ENCODE measurements around the gene A3GALT2.
A peak's percentile ranks its signal among the peaks of the same experiment; 100 is the strongest.

Gene A3GALT2

DNA sequence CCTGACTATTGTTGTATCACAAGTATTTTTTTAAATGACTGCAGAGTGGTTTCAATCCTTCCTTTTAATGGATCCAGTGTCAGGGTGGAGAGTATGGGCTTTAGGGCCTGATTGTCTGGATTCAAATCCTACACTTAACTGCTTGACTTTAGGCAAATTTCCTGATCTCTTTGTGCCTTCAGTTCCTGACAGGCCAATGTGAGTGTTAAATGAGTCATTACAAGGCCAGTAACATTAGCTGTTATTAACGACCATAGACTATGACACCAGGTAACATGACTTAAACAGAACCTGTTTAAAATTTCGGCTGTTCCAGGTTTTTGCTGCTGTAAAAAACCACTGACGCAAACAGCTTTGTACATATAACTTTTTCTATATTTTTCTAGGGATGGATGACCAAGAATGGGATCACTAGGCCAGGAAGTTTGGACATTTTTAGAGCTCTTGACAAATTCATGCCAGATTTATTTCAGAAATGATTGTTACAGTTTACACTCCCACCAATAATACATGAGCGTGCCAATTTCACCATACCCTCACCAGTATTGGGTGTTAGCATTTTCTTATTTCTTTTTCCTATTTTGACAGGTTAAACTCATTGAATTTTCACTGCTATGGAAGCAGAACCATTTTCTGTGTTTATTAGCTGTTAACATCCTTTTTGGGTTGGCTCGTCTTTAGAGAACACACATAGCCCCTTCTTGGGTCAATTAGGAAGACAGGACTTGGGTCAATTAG, 53.3 kb downstream of the A3GALT2 start:
- H3K4me1 ChIP-seq (ENCODE audit: insufficient read depth, low read length): 0 out of 2 replicates have a peak, but pooled peaks cover 3% of the 10 kb centered on the region
- no peaks in the 10 kb centered on the region for H3K9me3 ChIP-seq (ENCODE audit: control insufficient read depth, insufficient read depth, low read length)
- no peaks in the 10 kb centered on the region; the same call in none of the 2 replicates for H3K36me3 ChIP-seq (ENCODE audit: insufficient read depth, low read length)
- H3K9ac ChIP-seq (ENCODE audit: low read depth, low read length): no peak overlapping the region

DNA sequence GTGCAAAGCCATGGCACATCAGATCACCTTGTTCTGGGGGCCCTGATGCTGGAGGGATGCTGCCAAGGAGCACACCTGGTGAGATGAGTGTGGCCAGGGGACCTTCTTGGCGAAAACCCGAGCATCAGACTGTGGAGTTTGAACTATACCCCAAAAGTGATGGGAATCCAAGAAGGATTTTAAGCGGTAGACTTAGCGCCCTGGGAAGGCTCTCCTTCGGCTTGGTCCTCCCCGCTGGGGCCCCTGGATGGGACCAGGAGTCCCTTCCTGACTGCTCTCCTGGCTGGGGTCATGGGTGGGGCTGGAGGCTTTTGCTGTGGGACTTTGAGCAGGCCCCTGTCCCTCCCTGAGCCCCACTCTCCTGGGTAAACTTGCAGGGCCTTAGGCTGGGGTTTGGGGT, 54.1 kb downstream of the A3GALT2 start:
- Histone ChIP-seq H3K9me3 (ENCODE audit: control insufficient read depth, insufficient read depth, low read length) (no peaks in the 10 kb centered on the region), H3K36me3 (ENCODE audit: insufficient read depth, low read length) (no peaks in the 10 kb centered on the region; the same call in none of the 2 replicates), H3K9ac (ENCODE audit: low read depth, low read length) (no peak overlapping the region), H3K4me1 (ENCODE audit: insufficient read depth, low read length) (0 out of 2 replicates have a peak, but pooled peaks cover 3% of the 10 kb centered on the region)

DNA sequence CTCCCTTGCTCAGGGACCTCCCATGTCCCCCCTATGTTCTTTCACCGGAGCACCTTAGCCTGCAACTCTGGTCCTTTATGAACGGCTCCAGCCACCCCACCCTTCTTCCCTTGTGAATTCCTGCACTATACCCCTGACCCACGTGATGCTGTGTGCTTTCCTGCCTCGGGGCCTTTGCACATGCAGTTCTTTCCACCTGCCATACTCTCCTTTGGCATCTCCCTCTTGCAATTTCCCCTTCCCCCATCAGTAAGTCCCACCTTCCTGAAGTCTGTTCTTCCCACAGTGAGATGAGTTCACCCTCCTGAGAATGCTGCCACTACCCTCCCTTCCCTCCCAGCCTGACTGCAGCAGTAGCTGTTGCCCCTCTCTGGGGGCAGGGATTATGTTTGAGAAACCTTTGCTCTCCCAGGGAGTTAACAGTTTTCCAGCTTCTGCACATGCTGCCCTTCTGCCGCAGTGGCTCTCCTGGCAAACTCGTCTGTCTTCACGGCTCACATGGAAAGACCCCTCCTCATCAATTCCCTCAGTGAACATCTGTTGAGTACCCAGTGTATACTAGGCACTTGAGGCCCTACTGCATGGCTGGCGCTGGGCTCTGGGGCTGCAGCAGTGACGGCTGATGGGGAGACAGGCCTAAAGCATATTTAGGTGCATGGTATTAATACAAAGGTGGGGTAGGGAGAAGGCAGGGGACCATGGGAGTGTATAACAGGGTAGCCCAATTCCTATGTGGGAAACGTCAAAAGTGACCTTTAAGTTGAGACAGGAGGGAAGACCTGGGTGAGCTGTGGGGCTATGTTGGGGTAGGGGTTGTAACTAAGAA, 54.9 kb downstream of the A3GALT2 start:
- Histone ChIP-seq H3K9ac (ENCODE audit: low read depth, low read length) (no peak overlapping the region), H3K36me3 (ENCODE audit: insufficient read depth, low read length) (no peaks in the 10 kb centered on the region; the same call in none of the 2 replicates), H3K9me3 (ENCODE audit: control insufficient read depth, insufficient read depth, low read length) (no peaks in the 10 kb centered on the region), H3K4me1 (ENCODE audit: insufficient read depth, low read length) (0 out of 2 replicates have a peak, but pooled peaks cover 3% of the 10 kb centered on the region)

DNA sequence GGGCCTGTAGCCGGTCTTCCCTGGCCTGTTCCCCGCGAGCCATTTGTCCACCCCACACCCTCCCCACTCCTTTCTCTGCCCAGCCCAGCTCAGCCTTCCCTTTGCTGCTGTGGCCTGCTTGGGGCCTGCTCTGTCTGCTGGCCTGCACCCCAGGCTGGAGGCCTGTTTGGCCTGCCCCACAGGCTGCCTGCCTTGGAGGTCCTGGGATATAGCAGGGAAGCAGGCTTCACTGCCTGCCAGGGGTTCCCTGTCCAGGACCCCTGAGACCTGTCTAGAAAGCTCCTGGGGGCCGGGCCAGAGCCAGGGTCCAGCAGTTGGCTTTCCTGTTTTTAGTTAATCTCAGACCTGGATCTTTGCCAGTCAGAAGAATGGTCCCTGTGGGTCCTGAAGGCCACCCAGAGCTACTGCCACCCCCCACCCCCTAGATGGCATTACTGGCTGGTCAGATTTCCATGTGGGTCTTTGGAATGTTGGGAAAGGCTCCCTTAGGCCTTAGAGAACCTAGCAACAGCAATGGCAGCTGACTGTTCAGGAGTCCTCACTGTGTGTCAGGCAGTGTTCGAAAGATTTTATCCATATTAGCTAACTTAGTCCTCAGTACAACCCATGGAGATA, 56.9 kb downstream of the A3GALT2 start:
- H3K4me1 ChIP-seq (ENCODE audit: insufficient read depth, low read length): peaks cover 5% of the 10 kb centered on the region; the same call in 1 of the 2 replicates
- no peak overlapping the region for H3K9ac ChIP-seq (ENCODE audit: low read depth, low read length)
- no peaks in the 10 kb centered on the region; the same call in none of the 2 replicates for H3K36me3 ChIP-seq (ENCODE audit: insufficient read depth, low read length)
- no peaks in the 10 kb centered on the region for H3K9me3 ChIP-seq (ENCODE audit: control insufficient read depth, insufficient read depth, low read length)

DNA sequence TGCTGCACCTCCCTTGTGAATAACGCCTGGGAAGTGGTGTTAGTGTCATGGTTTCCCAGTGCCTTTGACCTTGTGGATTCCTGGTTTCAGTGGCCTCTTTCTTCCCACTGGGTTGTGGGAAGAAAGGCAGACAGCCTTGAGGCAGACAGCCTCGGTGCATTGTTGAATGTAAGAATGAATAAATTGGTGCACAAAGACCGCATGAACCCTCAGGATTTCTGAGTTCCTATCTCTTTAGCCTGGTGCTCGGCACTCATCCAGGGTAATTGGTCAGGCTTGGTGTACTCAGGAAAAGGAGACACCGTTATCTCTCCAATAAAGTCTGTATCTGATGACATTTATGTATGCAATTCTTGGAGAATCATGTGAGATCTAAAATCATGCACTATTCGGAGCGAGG, 59.6 kb downstream of the A3GALT2 start:
- Histone ChIP-seq H3K4me1 (ENCODE audit: insufficient read depth, low read length) (peaks cover 13% of the 10 kb centered on the region), H3K9me3 (ENCODE audit: control insufficient read depth, insufficient read depth, low read length) (no peaks in the 10 kb centered on the region), H3K36me3 (ENCODE audit: insufficient read depth, low read length) (no peaks in the 10 kb centered on the region), H3K9ac (ENCODE audit: low read depth, low read length) (no peak overlapping the region)

DNA sequence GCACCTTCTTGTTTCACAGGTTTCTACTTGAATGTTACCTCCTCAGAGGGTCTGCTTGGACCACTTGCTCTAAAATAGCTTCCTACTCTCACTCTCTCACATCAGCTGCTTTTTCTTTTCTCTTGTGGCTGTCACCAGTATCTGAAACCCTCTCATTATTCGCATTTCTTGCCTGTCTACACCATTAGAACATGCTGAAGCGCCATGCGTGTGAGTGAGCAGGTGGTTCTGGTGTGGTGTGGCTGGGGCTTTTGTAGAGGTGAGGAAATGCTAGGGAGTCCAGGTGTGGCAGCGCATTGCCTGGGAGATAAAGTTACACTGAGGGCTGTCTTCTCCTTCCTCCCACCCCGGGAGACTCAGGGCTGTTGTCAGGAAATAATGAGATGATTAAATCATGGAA, 60.5 kb downstream of the A3GALT2 start:
- Histone ChIP-seq H3K9me3 (ENCODE audit: control insufficient read depth, insufficient read depth, low read length) (no peaks in the 10 kb centered on the region), H3K4me1 (ENCODE audit: insufficient read depth, low read length) (peaks cover 13% of the 10 kb centered on the region), H3K36me3 (ENCODE audit: insufficient read depth, low read length) (no peaks in the 10 kb centered on the region), H3K9ac (ENCODE audit: low read depth, low read length) (no peak overlapping the region)

DNA sequence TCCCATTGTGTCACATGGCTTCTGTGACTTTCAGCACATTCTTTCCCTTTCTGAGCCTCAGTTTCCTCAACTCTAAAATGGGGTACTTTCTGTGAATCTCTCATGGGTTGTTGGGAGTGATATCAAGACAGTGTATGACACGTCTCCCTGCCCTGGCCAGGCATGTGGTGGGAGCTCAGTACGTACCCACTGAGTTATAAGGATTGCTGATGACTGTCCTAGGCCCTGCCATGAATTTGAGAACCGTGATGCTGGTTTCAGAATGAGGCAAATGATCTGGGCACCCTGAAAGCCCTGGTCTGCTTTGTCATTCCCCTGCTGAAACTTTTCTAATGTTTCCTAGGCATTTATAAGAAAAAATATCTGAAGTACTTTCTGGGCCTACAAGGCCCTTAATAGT, 61.0 kb downstream of the A3GALT2 start:
- Histone ChIP-seq H3K9me3 (ENCODE audit: control insufficient read depth, insufficient read depth, low read length) (no peaks in the 10 kb centered on the region), H3K4me1 (ENCODE audit: insufficient read depth, low read length) (peaks cover 13% of the 10 kb centered on the region), H3K9ac (ENCODE audit: low read depth, low read length) (no peak overlapping the region), H3K36me3 (ENCODE audit: insufficient read depth, low read length) (no peaks in the 10 kb centered on the region)

DNA sequence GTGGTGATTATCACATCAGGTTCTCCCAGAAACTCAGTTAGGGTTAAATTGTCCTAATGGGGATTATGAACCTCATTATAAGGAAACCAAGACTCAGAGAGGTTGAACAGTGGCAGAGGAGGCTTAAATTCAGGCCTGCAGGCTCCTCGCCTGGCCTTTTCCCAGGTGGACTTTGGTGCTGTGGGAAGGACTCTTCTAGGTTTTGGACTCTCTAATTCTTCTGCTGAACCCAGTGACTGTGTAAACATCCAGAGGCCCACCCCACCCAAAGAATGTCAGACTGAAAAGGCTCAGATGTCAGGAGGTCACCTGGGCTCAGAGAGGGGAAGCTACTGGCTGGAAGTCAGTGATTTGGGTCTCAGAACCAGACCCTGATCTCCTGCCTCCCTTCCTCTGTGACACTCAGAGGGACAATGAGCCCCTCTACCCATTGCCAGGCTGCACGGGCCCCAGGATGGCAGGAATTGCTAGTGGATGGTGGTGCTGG, 62.1 kb downstream of the A3GALT2 start:
- Histone ChIP-seq H3K4me1 (ENCODE audit: insufficient read depth, low read length) (peaks cover 13% of the 10 kb centered on the region), H3K36me3 (ENCODE audit: insufficient read depth, low read length) (no peaks in the 10 kb centered on the region), H3K9me3 (ENCODE audit: control insufficient read depth, insufficient read depth, low read length) (no peaks in the 10 kb centered on the region), H3K9ac (ENCODE audit: low read depth, low read length) (no peak overlapping the region)

DNA sequence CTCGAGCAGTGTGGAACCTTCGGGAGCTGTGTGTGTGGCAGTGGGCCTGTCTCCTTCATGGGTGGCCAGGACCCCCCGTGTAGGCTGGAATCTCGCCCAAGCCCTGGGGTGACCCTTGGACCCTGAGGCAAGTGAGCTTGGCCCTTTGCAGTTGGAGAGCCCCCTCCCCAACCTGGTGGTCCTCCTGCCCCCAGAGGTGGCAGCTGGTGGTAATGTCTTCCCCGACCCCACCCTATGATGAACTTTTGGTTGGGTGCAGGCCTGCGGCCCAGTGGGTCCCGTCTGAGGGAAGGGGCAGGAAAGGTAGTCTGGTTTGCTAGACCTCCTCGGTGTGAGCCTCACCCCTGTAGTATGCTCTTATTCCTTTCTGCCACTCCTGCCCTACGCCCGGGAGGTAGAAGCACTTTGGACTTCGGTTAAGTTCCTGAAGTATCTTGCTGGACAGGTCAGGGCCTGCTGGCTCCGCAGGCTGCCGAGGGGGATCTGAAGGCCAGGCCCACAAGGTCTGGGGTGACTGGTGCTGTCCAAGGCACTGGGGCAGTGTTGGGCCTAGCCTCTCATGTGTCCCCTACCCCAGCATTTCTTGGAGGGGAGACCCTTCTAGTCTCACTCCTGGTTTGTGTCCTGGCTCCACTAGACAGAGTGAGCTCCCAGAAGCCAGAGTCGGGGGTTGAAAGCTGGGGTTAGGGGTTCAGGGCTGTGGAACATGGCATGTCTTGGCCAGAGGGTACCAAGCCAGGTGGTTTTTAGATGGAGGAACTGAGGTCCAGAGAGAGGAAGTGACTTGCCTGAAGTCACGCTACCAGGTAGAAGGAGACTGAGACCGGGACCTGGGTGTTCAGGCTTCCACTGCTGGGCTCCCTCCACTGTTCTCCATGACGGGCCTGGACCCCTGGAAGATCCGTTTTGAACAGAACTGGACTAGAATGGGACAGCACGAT, 62.9 kb downstream of the A3GALT2 start:
- no peaks in the 10 kb centered on the region for H3K36me3 ChIP-seq (ENCODE audit: insufficient read depth, low read length)
- no peaks in the 10 kb centered on the region for H3K9me3 ChIP-seq (ENCODE audit: control insufficient read depth, insufficient read depth, low read length)
- peak overlapping the region; percentile 98 for H3K9ac ChIP-seq (ENCODE audit: low read depth, low read length)
- peaks cover 13% of the 10 kb centered on the region for H3K4me1 ChIP-seq (ENCODE audit: insufficient read depth, low read length)

DNA sequence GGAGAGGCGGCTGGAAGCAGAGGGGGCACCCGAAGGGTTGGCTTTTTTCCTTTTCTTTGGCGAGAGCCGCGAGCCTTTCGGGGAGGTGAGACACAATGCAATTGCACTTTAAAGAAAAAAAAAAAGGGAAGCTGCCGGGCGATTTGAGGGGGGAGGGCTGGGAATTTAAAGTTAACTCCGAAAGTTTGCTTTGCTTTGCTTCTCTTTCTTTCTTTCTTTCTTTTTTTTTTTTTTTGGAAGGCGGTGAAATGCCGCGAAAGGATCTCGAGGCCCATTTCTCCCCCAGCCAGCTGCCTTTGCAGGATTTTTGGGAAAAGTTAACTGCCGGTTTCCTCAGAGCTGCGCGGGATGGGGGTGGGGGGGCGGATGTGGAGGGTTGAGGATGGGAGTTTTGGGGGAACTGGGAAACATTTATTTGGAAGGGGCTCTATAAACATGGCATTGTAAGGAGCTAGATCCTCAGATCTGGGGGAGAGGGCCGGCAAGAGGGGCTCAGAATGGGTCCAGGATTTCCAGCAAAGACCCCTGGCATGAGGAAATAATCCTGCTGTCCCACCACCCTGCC, 63.6 kb downstream of the A3GALT2 start:
- peaks cover 13% of the 10 kb centered on the region for H3K4me1 ChIP-seq (ENCODE audit: insufficient read depth, low read length)
- no peaks in the 10 kb centered on the region for H3K36me3 ChIP-seq (ENCODE audit: insufficient read depth, low read length)
- H3K9ac ChIP-seq (ENCODE audit: low read depth, low read length): peak overlapping the region; percentile 98
- no peaks in the 10 kb centered on the region for H3K9me3 ChIP-seq (ENCODE audit: control insufficient read depth, insufficient read depth, low read length)
